HepG2 (cell line): ENCODE results near the gene SLC25A10.

Source experiments
- MAX ChIP-seq: IDR thresholded peaks from 2 replicates; pipeline ENCODE4 v1.6.1; 2012; ENCODE audit warnings: inconsistent platforms
- RAD21 ChIP-seq: fragments of 450-650 bp; formaldehyde crosslinking; IDR thresholded peaks from 2 replicates; pipeline ENCODE4 v1.5.0; 2020; ENCODE audit warnings: mild to moderate bottlenecking
- ZBTB8A ChIP-seq: sonication (generic); formaldehyde crosslinking; IDR thresholded peaks from 2 replicates; pipeline ENCODE4 v1.4.0; 2020; ENCODE audit warnings: mild to moderate bottlenecking, low read depth, missing genetic modification reagents, borderline replicate concordance
- TF ChIP-seq, protein P1 (sequence below): sonication (generic); formaldehyde crosslinking; IDR thresholded peaks from 2 replicates; pipeline ENCODE4 v1.5.0; 2020; ENCODE audit warnings: mild to moderate bottlenecking, missing genetic modification reagents, moderate library complexity
- TF ChIP-seq, protein P2 (sequence below): sonication (generic); formaldehyde crosslinking; IDR thresholded peaks from 2 replicates; pipeline ENCODE4 v1.5.0; 2020; ENCODE audit warnings: missing genetic modification reagents, mild to moderate bottlenecking, borderline replicate concordance
- TF ChIP-seq, protein P3 (sequence below): IDR thresholded peaks from 2 replicates; pipeline ENCODE4 v1.6.1; 2016; ENCODE audit warnings: low read depth, missing genetic modification reagents, missing compliant biosample characterization

GRCh38 chr17:81741049-81741593, 29.0 kb downstream of the SLC25A10 start:
- TF ChIP-seq, protein P1, sequence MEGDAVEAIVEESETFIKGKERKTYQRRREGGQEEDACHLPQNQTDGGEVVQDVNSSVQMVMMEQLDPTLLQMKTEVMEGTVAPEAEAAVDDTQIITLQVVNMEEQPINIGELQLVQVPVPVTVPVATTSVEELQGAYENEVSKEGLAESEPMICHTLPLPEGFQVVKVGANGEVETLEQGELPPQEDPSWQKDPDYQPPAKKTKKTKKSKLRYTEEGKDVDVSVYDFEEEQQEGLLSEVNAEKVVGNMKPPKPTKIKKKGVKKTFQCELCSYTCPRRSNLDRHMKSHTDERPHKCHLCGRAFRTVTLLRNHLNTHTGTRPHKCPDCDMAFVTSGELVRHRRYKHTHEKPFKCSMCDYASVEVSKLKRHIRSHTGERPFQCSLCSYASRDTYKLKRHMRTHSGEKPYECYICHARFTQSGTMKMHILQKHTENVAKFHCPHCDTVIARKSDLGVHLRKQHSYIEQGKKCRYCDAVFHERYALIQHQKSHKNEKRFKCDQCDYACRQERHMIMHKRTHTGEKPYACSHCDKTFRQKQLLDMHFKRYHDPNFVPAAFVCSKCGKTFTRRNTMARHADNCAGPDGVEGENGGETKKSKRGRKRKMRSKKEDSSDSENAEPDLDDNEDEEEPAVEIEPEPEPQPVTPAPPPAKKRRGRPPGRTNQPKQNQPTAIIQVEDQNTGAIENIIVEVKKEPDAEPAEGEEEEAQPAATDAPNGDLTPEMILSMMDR (CRISPR knock-in tag), result no peak
- TF ChIP-seq MAX (no peak; the same call in 1 of the 2 replicates), ZBTB8A (CRISPR knock-in tag) (no peak), RAD21 (no peak)
- TF ChIP-seq, protein P2, sequence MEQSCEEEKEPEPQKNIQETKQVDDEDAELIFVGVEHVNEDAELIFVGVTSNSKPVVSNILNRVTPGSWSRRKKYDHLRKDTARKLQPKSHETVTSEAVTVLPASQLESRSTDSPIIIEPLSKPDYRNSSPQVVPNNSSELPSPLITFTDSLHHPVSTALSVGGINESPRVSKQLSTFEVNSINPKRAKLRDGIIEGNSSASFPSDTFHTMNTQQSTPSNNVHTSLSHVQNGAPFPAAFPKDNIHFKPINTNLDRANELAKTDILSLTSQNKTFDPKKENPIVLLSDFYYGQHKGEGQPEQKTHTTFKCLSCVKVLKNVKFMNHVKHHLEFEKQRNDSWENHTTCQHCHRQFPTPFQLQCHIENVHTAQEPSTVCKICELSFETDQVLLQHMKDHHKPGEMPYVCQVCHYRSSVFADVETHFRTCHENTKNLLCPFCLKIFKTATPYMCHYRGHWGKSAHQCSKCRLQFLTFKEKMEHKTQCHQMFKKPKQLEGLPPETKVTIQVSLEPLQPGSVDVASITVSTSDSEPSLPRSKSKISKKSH (CRISPR knock-in tag), result no peak
- TF ChIP-seq, protein P3, sequence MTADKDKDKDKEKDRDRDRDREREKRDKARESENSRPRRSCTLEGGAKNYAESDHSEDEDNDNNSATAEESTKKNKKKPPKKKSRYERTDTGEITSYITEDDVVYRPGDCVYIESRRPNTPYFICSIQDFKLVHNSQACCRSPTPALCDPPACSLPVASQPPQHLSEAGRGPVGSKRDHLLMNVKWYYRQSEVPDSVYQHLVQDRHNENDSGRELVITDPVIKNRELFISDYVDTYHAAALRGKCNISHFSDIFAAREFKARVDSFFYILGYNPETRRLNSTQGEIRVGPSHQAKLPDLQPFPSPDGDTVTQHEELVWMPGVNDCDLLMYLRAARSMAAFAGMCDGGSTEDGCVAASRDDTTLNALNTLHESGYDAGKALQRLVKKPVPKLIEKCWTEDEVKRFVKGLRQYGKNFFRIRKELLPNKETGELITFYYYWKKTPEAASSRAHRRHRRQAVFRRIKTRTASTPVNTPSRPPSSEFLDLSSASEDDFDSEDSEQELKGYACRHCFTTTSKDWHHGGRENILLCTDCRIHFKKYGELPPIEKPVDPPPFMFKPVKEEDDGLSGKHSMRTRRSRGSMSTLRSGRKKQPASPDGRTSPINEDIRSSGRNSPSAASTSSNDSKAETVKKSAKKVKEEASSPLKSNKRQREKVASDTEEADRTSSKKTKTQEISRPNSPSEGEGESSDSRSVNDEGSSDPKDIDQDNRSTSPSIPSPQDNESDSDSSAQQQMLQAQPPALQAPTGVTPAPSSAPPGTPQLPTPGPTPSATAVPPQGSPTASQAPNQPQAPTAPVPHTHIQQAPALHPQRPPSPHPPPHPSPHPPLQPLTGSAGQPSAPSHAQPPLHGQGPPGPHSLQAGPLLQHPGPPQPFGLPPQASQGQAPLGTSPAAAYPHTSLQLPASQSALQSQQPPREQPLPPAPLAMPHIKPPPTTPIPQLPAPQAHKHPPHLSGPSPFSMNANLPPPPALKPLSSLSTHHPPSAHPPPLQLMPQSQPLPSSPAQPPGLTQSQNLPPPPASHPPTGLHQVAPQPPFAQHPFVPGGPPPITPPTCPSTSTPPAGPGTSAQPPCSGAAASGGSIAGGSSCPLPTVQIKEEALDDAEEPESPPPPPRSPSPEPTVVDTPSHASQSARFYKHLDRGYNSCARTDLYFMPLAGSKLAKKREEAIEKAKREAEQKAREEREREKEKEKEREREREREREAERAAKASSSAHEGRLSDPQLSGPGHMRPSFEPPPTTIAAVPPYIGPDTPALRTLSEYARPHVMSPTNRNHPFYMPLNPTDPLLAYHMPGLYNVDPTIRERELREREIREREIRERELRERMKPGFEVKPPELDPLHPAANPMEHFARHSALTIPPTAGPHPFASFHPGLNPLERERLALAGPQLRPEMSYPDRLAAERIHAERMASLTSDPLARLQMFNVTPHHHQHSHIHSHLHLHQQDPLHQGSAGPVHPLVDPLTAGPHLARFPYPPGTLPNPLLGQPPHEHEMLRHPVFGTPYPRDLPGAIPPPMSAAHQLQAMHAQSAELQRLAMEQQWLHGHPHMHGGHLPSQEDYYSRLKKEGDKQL, result no peak
